Smooth muscle cell (in vitro differentiated cells): ENCODE results near the gene ZC3H8. TPM values are rescaled to one million over a fixed set of nuclear protein-coding genes. Genes with fewer than 3 reads are reported as not detected.

Experiments used
- DNase-seq: peaks from one replicate; lab custom pipeline; 2025; ENCODE audit not compliant: unreplicated experiment; lab: John Stamatoyannopoulos, UW
- H2AFZ ChIP-seq: fragments of 200-600 bp; sonication (generic); 2 replicates; pipeline ENCODE4 v1.6.0; 2016; ENCODE audit warnings: antibody characterized with exemption, low read depth, mild to moderate bottlenecking
- H3F3A ChIP-seq: fragments of 200-600 bp; sonication (generic); 2 replicates; pipeline ENCODE4 v1.6.0; 2017; ENCODE audit warnings: antibody characterized with exemption, low read depth
- H3K27ac ChIP-seq: fragments of 200-600 bp; sonication (generic); 2 replicates; pipeline ENCODE4 v1.5.1; 2016; ENCODE audit warnings: low read depth, mild to moderate bottlenecking
- H3K27me3 ChIP-seq: fragments of 200-600 bp; sonication (generic); 2 replicates; pipeline ENCODE4 v1.6.1; 2016; ENCODE audit warnings: low read depth, mild to moderate bottlenecking
- H3K36me3 ChIP-seq: fragments of 200-600 bp; sonication (generic); 2 replicates; pipeline ENCODE4 v1.5.1; 2016; ENCODE audit warnings: low read depth
- H3K4me1 ChIP-seq: fragments of 200-600 bp; sonication (generic); 2 replicates; pipeline ENCODE4 v1.5.1; 2016; ENCODE audit warnings: low read depth
- H3K4me2 ChIP-seq: fragments of 200-600 bp; sonication (generic); 2 replicates; pipeline ENCODE4 v1.6.0; 2016; ENCODE audit warnings: mild to moderate bottlenecking
- H3K4me3 ChIP-seq: fragments of 200-600 bp; sonication (generic); 2 replicates; pipeline ENCODE4 v1.5.1; 2016; ENCODE audit warnings: mild to moderate bottlenecking
- H3K79me2 ChIP-seq: fragments of 200-600 bp; sonication (generic); 2 replicates; pipeline ENCODE4 v1.6.0; 2016; ENCODE audit warnings: low read depth, mild to moderate bottlenecking
- H3K9ac ChIP-seq: fragments of 200-600 bp; sonication (generic); 2 replicates; pipeline ENCODE4 v1.6.0; 2016; ENCODE audit warnings: low read depth
- H3K9me3 ChIP-seq: fragments of 200-600 bp; sonication (generic); replicated peaks from 2 replicates; pipeline ENCODE4 v1.5.1; 2016; ENCODE audit warnings: low read depth
- H4K20me1 ChIP-seq: fragments of 200-600 bp; sonication (generic); 2 replicates; pipeline ENCODE4 v1.6.0; 2016; ENCODE audit warnings: low read depth
- WGBS: methylation state at CpG from one replicate; pipeline ENCODE4 v1.1.7; 2016; ENCODE audit warnings: low lambda C conversion rate; 5-methylcytosine and 5-hydroxymethylcytosine counted together
- polyA plus RNA-seq: library from polyadenylated mRNA; unstranded; fragments of >200 nt; fragmentation: Nextera tagmentation; extraction: Ambion mirVana; gene quantifications from 2 replicates; pipeline ENCODE4 v1.2.1, GENCODE V29; 2016
- total RNA-seq: library from RNA; depleted of rRNA; stranded (reverse); fragments of >200 nt; gene quantifications from 2 replicates; pipeline ENCODE4 v1.2.3, GENCODE V29; 2014
- TF ChIP-seq, protein P1 (sequence below): fragments of 200-600 bp; sonication (generic); IDR thresholded peaks from 2 replicates; pipeline ENCODE4 v1.5.1; 2017; ENCODE audit warnings: borderline replicate concordance, mild to moderate bottlenecking, antibody characterized with exemption; ENCODE audit not compliant: insufficient read depth, poor library complexity, severe bottlenecking

The ZC3H8 gene
- total and polyA plus RNA-seq, 2 experiments from 2014 or later: 3.2 to 9.1 TPM

DNA sequence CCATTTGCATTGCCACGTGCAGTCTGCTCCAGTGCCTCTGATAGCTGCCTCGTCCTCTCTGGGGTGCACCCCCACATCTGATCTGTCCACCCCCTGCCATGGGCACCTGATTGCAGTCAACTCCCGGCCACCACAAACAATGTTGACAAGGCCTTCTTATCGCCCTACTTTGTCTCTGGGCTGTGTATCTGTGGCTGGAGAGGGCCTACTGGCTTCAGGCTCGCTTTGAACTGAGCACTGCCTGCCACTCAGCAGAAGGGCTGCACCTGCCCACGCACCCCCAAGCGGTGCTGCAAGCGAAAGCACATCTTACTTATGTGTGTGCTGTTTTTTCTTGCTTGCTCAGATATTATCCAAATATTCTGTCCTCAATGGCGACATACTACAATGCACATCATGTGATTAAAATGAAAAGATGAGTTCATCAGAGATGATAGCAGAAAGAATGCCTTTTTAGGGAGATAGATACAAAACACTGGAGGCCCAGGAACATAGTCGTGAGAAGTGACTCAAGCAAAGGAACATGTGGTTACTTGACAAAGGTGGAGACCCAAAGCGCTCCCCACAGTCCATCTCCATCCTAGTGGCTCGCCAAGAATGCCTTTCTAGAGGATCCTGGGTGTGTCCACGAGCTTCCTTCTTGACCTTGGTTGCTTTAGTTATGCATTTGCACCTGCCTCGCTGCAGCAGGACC is 87.9 kb downstream of the ZC3H8 start:
- Histone ChIP-seq H3K9ac (no peak overlapping the region), H2AFZ (no peak overlapping the region), H3K4me3 (no peak overlapping the region), H3K4me2 (no peak overlapping the region), H3K27ac (no peak overlapping the region), H3K4me1 (no peaks in the 10 kb centered on the region), H3K36me3 (no peaks in the 10 kb centered on the region), H3K27me3 (no peaks in the 10 kb centered on the region), H3K79me2 (no peaks in the 10 kb centered on the region), H4K20me1 (no peaks in the 10 kb centered on the region), H3F3A (no peaks in the 10 kb centered on the region), H3K9me3 (no peaks in the 10 kb centered on the region)
- DNase-seq: no peak
- TF ChIP-seq, protein P1, sequence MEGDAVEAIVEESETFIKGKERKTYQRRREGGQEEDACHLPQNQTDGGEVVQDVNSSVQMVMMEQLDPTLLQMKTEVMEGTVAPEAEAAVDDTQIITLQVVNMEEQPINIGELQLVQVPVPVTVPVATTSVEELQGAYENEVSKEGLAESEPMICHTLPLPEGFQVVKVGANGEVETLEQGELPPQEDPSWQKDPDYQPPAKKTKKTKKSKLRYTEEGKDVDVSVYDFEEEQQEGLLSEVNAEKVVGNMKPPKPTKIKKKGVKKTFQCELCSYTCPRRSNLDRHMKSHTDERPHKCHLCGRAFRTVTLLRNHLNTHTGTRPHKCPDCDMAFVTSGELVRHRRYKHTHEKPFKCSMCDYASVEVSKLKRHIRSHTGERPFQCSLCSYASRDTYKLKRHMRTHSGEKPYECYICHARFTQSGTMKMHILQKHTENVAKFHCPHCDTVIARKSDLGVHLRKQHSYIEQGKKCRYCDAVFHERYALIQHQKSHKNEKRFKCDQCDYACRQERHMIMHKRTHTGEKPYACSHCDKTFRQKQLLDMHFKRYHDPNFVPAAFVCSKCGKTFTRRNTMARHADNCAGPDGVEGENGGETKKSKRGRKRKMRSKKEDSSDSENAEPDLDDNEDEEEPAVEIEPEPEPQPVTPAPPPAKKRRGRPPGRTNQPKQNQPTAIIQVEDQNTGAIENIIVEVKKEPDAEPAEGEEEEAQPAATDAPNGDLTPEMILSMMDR: no peak
- WGBS: 86% methylated on average over 14 of the region's 14 CpGs

DNA sequence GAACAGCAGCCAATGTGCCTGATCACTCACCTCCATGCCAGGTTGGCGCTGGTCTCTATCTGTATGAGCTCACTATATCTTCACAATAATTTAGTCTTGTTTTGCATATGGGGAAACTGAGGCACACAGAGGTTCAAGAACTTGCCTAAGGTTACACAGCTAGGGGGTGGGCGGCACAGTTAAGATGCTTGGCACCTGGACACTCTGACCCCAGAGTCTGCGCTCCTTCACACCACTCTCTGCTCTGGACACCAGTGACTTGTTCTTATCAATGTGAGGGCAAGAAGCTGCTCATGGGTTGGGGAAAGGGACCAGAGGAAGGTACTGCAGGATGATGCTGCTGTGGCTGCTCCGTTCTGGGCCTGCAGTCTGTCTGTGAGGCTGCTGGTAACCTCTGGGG is 89.5 kb downstream of the ZC3H8 start:
- Histone ChIP-seq H3K4me2 (no peak overlapping the region), H3F3A (no peaks in the 10 kb centered on the region), H3K4me3 (no peak overlapping the region), H4K20me1 (no peaks in the 10 kb centered on the region), H3K27ac (no peak overlapping the region), H3K36me3 (no peaks in the 10 kb centered on the region), H2AFZ (no peak overlapping the region), H3K79me2 (no peaks in the 10 kb centered on the region), H3K4me1 (no peaks in the 10 kb centered on the region), H3K27me3 (no peaks in the 10 kb centered on the region), H3K9ac (no peak overlapping the region), H3K9me3 (no peaks in the 10 kb centered on the region)
- no peak for DNase-seq
- TF ChIP-seq, protein P1: no peak
- WGBS: 95% methylated on average over 4 of the region's 4 CpGs

DNA sequence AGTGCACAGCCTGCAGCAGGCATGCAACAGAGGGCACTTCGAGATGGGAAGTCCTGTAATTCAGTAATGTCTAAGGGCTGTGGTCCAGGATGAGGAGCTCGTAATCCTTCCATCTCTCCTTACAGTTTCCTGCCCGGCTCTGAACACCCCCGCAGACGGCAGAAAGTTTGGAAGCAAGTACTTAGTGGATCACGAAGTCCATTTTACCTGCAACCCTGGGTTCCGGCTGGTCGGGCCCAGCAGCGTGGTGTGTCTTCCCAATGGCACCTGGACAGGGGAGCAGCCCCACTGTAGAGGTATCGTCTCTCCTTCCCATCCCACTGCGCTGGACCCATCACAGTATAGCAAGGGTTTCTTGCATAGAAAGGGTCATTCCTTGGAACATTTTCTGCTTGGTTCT is 90.0 kb downstream of the ZC3H8 start:
- Histone ChIP-seq H3K36me3 (no peaks in the 10 kb centered on the region), H3K4me2 (no peak overlapping the region), H3F3A (no peaks in the 10 kb centered on the region), H3K4me3 (no peak overlapping the region), H3K9ac (no peak overlapping the region), H3K9me3 (no peaks in the 10 kb centered on the region), H4K20me1 (no peaks in the 10 kb centered on the region), H3K4me1 (no peaks in the 10 kb centered on the region), H2AFZ (no peak overlapping the region), H3K27me3 (no peaks in the 10 kb centered on the region), H3K27ac (no peak overlapping the region), H3K79me2 (no peaks in the 10 kb centered on the region)
- DNase-seq: no peak
- TF ChIP-seq, protein P1: no peak
- 91% methylated on average over 11 of the region's 11 CpGs for WGBS

DNA sequence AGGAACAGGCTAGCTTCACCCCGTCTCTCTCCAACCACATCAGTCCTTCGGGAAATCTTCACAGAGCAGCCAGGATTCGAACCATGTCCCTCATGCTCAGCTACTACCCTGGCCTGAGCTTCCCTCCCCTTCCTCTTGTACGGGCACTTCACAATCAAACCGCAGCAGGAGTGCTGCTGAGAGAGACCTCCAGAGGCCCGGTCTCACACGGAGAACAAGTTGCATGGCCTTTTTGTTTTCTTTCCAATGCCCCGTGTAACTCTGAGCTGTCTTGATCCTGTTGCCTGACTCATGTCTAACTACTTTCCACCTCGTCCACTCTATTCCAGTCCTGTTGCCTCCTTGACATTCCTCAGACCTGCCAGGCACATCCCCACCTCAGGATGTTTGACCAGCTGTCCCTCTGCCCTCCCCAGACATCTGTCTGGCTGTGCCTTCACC is 91.3 kb downstream of the ZC3H8 start:
- no peaks in the 10 kb centered on the region for H3K9me3 ChIP-seq
- no peak overlapping the region for H3K27ac ChIP-seq
- TF ChIP-seq, protein P1: no peak
- H3F3A ChIP-seq: no peaks in the 10 kb centered on the region
- H2AFZ ChIP-seq: no peak overlapping the region
- no peak overlapping the region for H3K4me3 ChIP-seq
- no peaks in the 10 kb centered on the region for H4K20me1 ChIP-seq
- H3K9ac ChIP-seq: no peak overlapping the region
- H3K36me3 ChIP-seq: no peaks in the 10 kb centered on the region
- H3K79me2 ChIP-seq: no peaks in the 10 kb centered on the region
- H3K4me1 ChIP-seq: no peaks in the 10 kb centered on the region
- no peak for DNase-seq
- 79% methylated on average over 9 of the region's 9 CpGs for WGBS
- no peaks in the 10 kb centered on the region for H3K27me3 ChIP-seq
- no peak overlapping the region for H3K4me2 ChIP-seq
